Endothelial cell of umbilical vein (primary cell): Measurements from ENCODE around the gene EHBP1L1. TPM values are rescaled to one million over a fixed set of nuclear protein-coding genes. Genes with fewer than 3 reads are reported as not detected.

Source experiments
- BruUV-seq: library from RNA; stranded (reverse); fragments of 400-500 nt; replicated peaks from 2 replicates; lab custom pipeline; 2021; lab: Mats Ljungman, UMichigan
- CTCF ChIA-PET: fragments of 300-600, 350-600 bp; sonication (Branson Sonifier 250); formaldehyde crosslinking; loops from one replicate; lab custom pipeline; 2021; ENCODE audit warnings: antibody characterized with exemption, inconsistent platforms; lab: Charles Lee
- POLR2A ChIA-PET: fragments of 300-600, 350-600 bp; sonication (Branson Sonifier 250); formaldehyde crosslinking; loops from one replicate; lab custom pipeline; 2021; ENCODE audit warnings: antibody characterized with exemption, inconsistent platforms; lab: Charles Lee
- DNase-seq: peaks from one replicate; pipeline ENCODE4 v3.0.0-alpha.2; 2011; ENCODE audit warnings: low read depth, low spot score
- FAIRE-seq: peaks from 2 replicates; lab custom pipeline; 2011; peaks lifted over from hg19 to GRCh38; lab: Jason Lieb, UNC
- H2AFZ ChIP-seq: 2 replicates; pipeline ENCODE4 v1.6.0; 2012; ENCODE audit warnings: low read depth, low read length, control low read depth, inconsistent platforms
- H3K27ac ChIP-seq: 2 replicates; pipeline ENCODE4 v1.5.1; 2011; ENCODE audit warnings: low read depth, mild to moderate bottlenecking, control low read depth, low read length, moderate library complexity; ENCODE audit not compliant: insufficient read depth
- H3K27me3 ChIP-seq, 2 experiments: 2 replicates each; pipeline versions ENCODE4 v1.6.0 to v1.6.1; 2011; ENCODE audit warnings: low read length in 2 of 2, mixed read lengths in 1 of 2; ENCODE audit not compliant: control insufficient read depth in 2 of 2, insufficient read depth in 2 of 2
- H3K36me3 ChIP-seq, 2 experiments: 2 replicates in 1 of 2; 3 replicates in 1 of 2; pipeline ENCODE4 v1.5.1; 2011; ENCODE audit warnings: low read length in 2 of 2, mild to moderate bottlenecking in 1 of 2, moderate library complexity in 1 of 2; ENCODE audit not compliant: control insufficient read depth in 2 of 2, insufficient read depth in 2 of 2; ENCODE audit errors: extremely low read depth in 1 of 2
- H3K4me1 ChIP-seq: 3 replicates; pipeline ENCODE4 v1.5.1; 2011; ENCODE audit warnings: mild to moderate bottlenecking, low read length; ENCODE audit not compliant: control insufficient read depth, insufficient read depth; ENCODE audit errors: extremely low read depth
- H3K4me2 ChIP-seq: 2 replicates; pipeline ENCODE4 v1.6.1; 2011; ENCODE audit warnings: low read length, control low read depth, mixed read lengths; ENCODE audit not compliant: insufficient read depth
- H3K4me3 ChIP-seq, 3 experiments: fragments of 200-600 bp in 1 of 3; sonication (generic), shearing (Covaris generic) in 1 of 3; replicated peaks in 1 of 3; 2 replicates each; pipeline ENCODE4 v1.5.1; 2011 to 2016; ENCODE audit warnings: control low read depth in 3 of 3, low read length in 3 of 3, mild to moderate bottlenecking in 2 of 3, inconsistent platforms in 1 of 3, low read depth in 1 of 3, moderate library complexity in 1 of 3; ENCODE audit not compliant: insufficient read depth in 1 of 3
- H3K79me2 ChIP-seq: 2 replicates; pipeline ENCODE4 v1.6.0; 2012; ENCODE audit warnings: low read length, inconsistent platforms; ENCODE audit not compliant: control insufficient read depth, insufficient read depth
- H3K9ac ChIP-seq: replicated peaks from 2 replicates; pipeline ENCODE3; 2011; ENCODE audit warnings: low read length, control low read depth; ENCODE audit not compliant: insufficient read depth; ENCODE audit errors: extremely low read depth
- H3K9me1 ChIP-seq: replicated peaks from 3 replicates; pipeline ENCODE4 v1.6.0; 2011; ENCODE audit warnings: mild to moderate bottlenecking, low read length; ENCODE audit not compliant: control insufficient read depth, insufficient read depth; ENCODE audit errors: extremely low read depth
- H3K9me3 ChIP-seq: replicated peaks from 2 replicates; pipeline ENCODE4 v1.5.1; 2012; ENCODE audit warnings: low read length, inconsistent platforms; ENCODE audit not compliant: control insufficient read depth, insufficient read depth
- H4K20me1 ChIP-seq: replicated peaks from 2 replicates; pipeline ENCODE3; 2011; ENCODE audit warnings: mild to moderate bottlenecking, low read length; ENCODE audit not compliant: control insufficient read depth, insufficient read depth; ENCODE audit errors: extremely low read depth
- CTCF ChIP-seq, 2 donors: IDR thresholded peaks; 1 replicate in 1 of 2; 2 replicates in 1 of 2; pipeline ENCODE4 v1.5.1; 2011; ENCODE audit warnings: low read length in 2 of 2, mild to moderate bottlenecking in 2 of 2, moderate library complexity in 2 of 2, control low read depth in 1 of 2, inconsistent platforms in 1 of 2, low read depth in 1 of 2; ENCODE audit not compliant: insufficient read depth in 1 of 2; ENCODE audit errors: extremely low read depth in 1 of 2
- EZH2 ChIP-seq: IDR thresholded peaks from 2 replicates; pipeline ENCODE4 v1.6.1; 2012; ENCODE audit warnings: borderline replicate concordance, low read depth, mild to moderate bottlenecking, moderate library complexity, low read length, inconsistent platforms; ENCODE audit not compliant: severe bottlenecking
- FOS ChIP-seq: IDR thresholded peaks from 2 replicates; pipeline ENCODE4 v1.6.1; 2011; ENCODE audit warnings: mild to moderate bottlenecking, low read length, moderate library complexity, borderline replicate concordance; ENCODE audit not compliant: insufficient read depth
- GATA2 ChIP-seq: IDR thresholded peaks from 2 replicates; pipeline ENCODE4 v1.7.0; 2011; ENCODE audit warnings: low read depth, mild to moderate bottlenecking, moderate library complexity, mixed read lengths, low read length; ENCODE audit not compliant: insufficient read length, insufficient read depth
- JUN ChIP-seq: IDR thresholded peaks from 2 replicates; pipeline ENCODE4 v1.6.1; 2011; ENCODE audit warnings: borderline replicate concordance, low read depth; ENCODE audit not compliant: insufficient read length, insufficient read depth
- MAX ChIP-seq: IDR thresholded peaks from 2 replicates; pipeline ENCODE4 v1.6.1; 2011; ENCODE audit not compliant: insufficient read depth, insufficient read length
- MYC ChIP-seq: IDR thresholded peaks from one replicate; pipeline ENCODE4 v1.6.1; 2011; ENCODE audit warnings: mild to moderate bottlenecking, low read depth, low read length
- POLR2A ChIP-seq: IDR thresholded peaks from 2 replicates; pipeline ENCODE4 v1.6.1; 2012; ENCODE audit warnings: low read depth, mild to moderate bottlenecking, control low read depth, low read length
- POLR2AphosphoS5 ChIP-seq: IDR thresholded peaks from 2 replicates; pipeline ENCODE4 v1.6.1; 2012; ENCODE audit warnings: low read depth, mild to moderate bottlenecking, control low read depth, low read length, moderate library complexity; ENCODE audit not compliant: insufficient read depth
- dilution Hi-C: fragments of 300-500 bp; cut with MboI; formaldehyde crosslinking; loops from one replicate; pipeline ENCODE4 v1.15.0; 2019; ENCODE audit warnings: low sequenced_read_pairs; ENCODE audit not compliant: extremely low pct_ligation_motif_present
- intact Hi-C: fragments of 100-400 bp; cut with micrococcal nuclease; formaldehyde crosslinking; loops from one replicate; pipeline ENCODE4 v1.10.0; 2022
- polyA plus RNA-seq, 4 experiments: library from polyadenylated mRNA; depleted of rRNA in 3 of 4; stranded (reverse) in 3 of 4; unstranded in 1 of 4; fragments of >200 nt; gene quantifications; 2 replicates each; pipeline versions ENCODE4 v1.2.1 to v1.2.3, GENCODE V29; 2011 to 2012; ENCODE audit warnings: missing spikeins in 1 of 4
- total RNA-seq: library from RNA; stranded (reverse); gene quantifications from 2 replicates; pipeline ENCODE4 v1.2.3, GENCODE V29; 2021

EHBP1L1 gene
- total and polyA plus RNA-seq, 2 donors (not counting 3 experiments of a cell fraction or from before 2014, with no cell fraction given) = 12.7 to 19.7 TPM

DNA sequence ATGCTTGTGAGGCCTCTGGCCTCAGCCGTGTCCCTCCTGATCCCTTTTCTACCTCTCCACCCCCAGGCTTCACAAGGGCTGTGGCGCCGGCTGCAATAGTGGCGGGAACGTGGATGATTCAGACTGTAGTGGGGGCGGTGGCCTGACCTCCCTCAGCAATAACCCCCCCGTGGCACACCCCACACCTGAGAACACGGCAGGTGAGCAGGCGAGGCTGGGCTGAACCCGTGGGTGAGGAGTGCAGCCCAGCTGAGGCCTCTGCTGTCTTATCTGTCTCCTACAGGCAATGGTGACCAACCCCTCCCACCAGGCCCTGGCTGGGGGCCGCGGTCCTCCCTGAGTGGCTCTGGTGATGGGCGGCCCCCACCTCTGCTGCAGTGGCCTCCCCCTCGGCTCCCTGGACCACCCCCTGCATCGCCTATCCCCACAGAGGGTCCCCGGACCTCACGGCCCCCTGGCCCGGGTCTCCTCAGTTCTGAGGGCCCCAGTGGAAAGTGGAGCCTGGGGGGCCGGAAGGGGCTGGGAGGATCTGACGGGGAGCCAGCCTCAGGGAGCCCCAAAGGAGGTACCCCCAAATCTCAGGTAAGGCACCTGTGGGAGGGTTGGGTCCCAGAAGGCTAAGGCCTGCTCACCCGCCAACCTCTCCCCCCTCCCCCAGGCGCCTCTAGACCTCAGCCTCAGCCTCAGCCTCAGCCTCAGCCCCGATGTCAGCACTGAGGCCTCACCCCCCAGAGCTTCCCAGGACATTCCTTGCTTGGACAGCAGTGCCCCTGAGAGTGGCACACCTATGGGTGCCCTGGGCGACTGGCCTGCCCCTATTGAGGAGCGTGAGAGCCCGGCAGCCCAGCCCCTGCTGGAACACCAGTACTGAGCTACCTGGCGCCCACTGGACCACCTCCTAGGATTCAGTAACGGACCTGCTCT, 60.5 kb downstream of the EHBP1L1 start:
- Histone ChIP-seq H4K20me1 (no peaks in the 10 kb centered on the region), H3K79me2 (peaks cover 13% of the 10 kb centered on the region), H3K9ac (no peak overlapping the region), H3K27me3 (no peaks in the 10 kb centered on the region), H3K36me3 (peaks cover 5 to 31% of the 10 kb centered on the region in 2 experiments), H3K4me2 (no peak overlapping the region), H3K9me3 (no peaks in the 10 kb centered on the region), H3K27ac (no peak overlapping the region), H3K4me1 (peaks cover 30% of the 10 kb centered on the region), H3K4me3 (no peak overlapping the region), H2AFZ (no peak overlapping the region), H3K9me1 (no peaks in the 10 kb centered on the region)
- TF ChIP-seq MAX = no peak
- no peak for TF ChIP-seq POLR2A
- TF ChIP-seq JUN = no peak
- no peak for TF ChIP-seq POLR2AphosphoS5
- TF ChIP-seq FOS = no peak
- no peak for TF ChIP-seq CTCF (IDR thresholded peaks at IDR 0.05; ENCODE audit: extremely low read depth in 1 of 2, insufficient read depth in 1 of 2, low read depth in 1 of 2, low read length in 2 of 2)
- no peak for TF ChIP-seq MYC
- no peak for TF ChIP-seq EZH2
- no peak for TF ChIP-seq GATA2
- dilution Hi-C loops (no loop called here), intact Hi-C loops (loop anchor here (1.0 to 5.0 kb wide), 2 partner anchors 16 to 351 kb away; no protein-coding TSS in a partner anchor)
- DNase-seq (no peak), FAIRE-seq (no peak)
- POLR2A ChIA-PET = no interaction called here
- CTCF ChIA-PET = no interaction called here
- BruUV-seq = no TSS peak
